RWPE2 (cell line): ENCODE measurements around the gene ASAP2.

Experiments
- ATAC-seq: fragments of 200-7000 bp; cut with Tn5 transposase; 3 replicates; pipeline ENCODE4 v1.9.1; 2021; ENCODE audit warnings: low read depth
- DNase-seq: peaks from one replicate; pipeline ENCODE4 v3.0.0-alpha.2; 2020; ENCODE audit warnings: low spot score
- H3K27ac ChIP-seq: fragments of 450-650 bp; 2 replicates; pipeline ENCODE4 v1.5.1; 2017; ENCODE audit warnings: mild to moderate bottlenecking; ENCODE audit not compliant: poor library complexity, severe bottlenecking
- H3K27me3 ChIP-seq: fragments of 250-450 bp; sonication (Bioruptor Pico); 2 replicates; pipeline ENCODE4 v1.5.1; 2021; ENCODE audit warnings: mild to moderate bottlenecking, moderate library complexity; ENCODE audit not compliant: insufficient read depth, poor library complexity, severe bottlenecking
- H3K36me3 ChIP-seq: fragments of 250-450 bp; sonication (Bioruptor Pico); 2 replicates; pipeline ENCODE4 v1.5.1; 2020; ENCODE audit warnings: low read depth, mild to moderate bottlenecking, moderate library complexity
- H3K4me1 ChIP-seq: fragments of 250-450 bp; sonication (Bioruptor Pico); 2 replicates; pipeline ENCODE4 v1.5.1; 2021; ENCODE audit warnings: mild to moderate bottlenecking, moderate library complexity; ENCODE audit not compliant: insufficient read depth, poor library complexity, severe bottlenecking
- H3K4me3 ChIP-seq: fragments of 250-450 bp; sonication (Bioruptor Pico); 2 replicates; pipeline ENCODE4 v1.5.1; 2021; ENCODE audit warnings: mild to moderate bottlenecking, moderate library complexity; ENCODE audit not compliant: severe bottlenecking
- H3K9me3 ChIP-seq: fragments of 250-450 bp; sonication (Bioruptor Pico); 2 replicates; pipeline ENCODE4 v1.5.1; 2021; ENCODE audit warnings: mild to moderate bottlenecking, moderate library complexity; ENCODE audit not compliant: severe bottlenecking
- TF ChIP-seq, protein P1 (sequence below): fragments of 450-650 bp; IDR thresholded peaks from one replicate; pipeline ENCODE4 v1.5.1; 2017; ENCODE audit warnings: mild to moderate bottlenecking, moderate library complexity; ENCODE audit not compliant: poor library complexity, severe bottlenecking

Gene ASAP2

DNA sequence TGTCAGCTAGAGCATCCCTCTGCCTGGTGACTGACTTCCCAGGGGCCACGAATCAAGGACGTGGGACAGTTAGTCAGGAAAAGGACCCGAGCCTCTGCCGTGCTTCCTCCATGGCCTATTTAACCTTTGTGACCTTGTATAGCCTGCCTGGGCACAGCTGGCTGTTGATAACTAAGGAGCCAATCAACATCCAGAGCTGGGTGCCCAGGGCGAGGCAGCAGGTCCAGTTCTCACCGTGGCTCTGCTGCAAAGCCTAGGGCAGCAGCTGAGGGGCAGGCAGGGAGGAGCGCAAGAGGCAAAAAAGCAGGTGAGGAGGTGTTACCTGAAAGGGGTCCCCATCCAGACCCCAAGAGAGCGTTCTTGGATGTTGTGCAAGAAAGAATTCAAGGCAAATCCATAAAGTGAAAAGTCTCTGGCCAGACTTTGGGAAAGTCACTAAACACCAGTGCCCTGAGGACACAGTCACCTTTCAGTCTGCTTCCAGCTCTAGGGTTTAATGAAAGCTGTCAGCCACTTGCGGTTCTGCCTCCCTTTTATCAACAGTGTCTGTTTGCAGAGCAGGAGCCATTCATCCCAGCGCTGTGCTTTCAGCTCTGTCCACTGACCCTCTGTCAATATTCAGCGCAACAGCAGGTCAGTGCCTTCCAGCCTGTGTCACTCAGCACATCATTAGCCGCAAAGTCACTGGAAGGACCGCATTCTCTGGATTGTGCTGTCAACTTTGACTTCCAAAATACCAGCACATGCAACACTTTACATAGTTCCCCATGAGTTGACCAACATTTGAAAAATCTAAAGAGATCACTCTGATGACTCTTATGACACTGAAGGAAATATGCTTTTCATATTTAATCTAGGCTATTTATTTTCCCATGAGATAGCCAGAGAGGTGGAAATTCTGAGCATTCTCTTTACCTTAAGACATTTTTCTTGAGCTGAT is 38.6 kb upstream of the ASAP2 start:
- DNase-seq, result no peak

DNA sequence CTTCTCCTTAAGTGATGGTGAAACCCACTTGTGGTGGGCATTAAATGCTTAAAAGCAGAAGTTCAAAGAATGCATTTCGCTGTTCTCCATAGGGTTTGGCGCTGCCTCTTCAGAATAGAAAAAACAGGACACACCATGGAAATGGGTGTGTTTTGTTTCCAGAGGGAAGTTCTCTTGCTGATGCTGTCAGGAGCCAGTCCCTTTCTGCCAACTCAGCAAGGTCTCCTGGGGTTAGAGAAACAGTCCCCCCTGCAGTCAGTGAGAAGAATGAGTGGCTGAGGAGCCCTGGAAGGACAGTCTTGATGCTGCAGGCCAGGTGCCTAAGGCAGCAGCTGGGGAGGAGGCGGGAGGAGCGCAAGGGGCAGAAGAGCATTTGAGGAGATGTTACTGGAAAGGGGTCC is 37.8 kb upstream of the ASAP2 start:
- peaks cover 18% of the 10 kb centered on the region for H3K4me1 ChIP-seq
- ATAC-seq, result no peak
- H3K4me3 ChIP-seq, result no peak overlapping the region
- no peaks in the 10 kb centered on the region for H3K27me3 ChIP-seq
- H3K9me3 ChIP-seq, result no peaks in the 10 kb centered on the region
- H3K27ac ChIP-seq, result no peak overlapping the region
- TF ChIP-seq, protein P1, sequence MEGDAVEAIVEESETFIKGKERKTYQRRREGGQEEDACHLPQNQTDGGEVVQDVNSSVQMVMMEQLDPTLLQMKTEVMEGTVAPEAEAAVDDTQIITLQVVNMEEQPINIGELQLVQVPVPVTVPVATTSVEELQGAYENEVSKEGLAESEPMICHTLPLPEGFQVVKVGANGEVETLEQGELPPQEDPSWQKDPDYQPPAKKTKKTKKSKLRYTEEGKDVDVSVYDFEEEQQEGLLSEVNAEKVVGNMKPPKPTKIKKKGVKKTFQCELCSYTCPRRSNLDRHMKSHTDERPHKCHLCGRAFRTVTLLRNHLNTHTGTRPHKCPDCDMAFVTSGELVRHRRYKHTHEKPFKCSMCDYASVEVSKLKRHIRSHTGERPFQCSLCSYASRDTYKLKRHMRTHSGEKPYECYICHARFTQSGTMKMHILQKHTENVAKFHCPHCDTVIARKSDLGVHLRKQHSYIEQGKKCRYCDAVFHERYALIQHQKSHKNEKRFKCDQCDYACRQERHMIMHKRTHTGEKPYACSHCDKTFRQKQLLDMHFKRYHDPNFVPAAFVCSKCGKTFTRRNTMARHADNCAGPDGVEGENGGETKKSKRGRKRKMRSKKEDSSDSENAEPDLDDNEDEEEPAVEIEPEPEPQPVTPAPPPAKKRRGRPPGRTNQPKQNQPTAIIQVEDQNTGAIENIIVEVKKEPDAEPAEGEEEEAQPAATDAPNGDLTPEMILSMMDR, result no peak
- no peak for DNase-seq
- H3K36me3 ChIP-seq, result no peaks in the 10 kb centered on the region

More for the DNA sequence above, 38.6 kb upstream of the ASAP2 start:
- Histone ChIP-seq H3K36me3 (no peaks in the 10 kb centered on the region), H3K4me1 (peaks cover 24% of the 10 kb centered on the region), H3K27me3 (no peaks in the 10 kb centered on the region), H3K9me3 (no peaks in the 10 kb centered on the region), H3K27ac (no peak overlapping the region), H3K4me3 (no peak overlapping the region)
- TF ChIP-seq, protein P1, result no peak
- no peak for ATAC-seq

DNA sequence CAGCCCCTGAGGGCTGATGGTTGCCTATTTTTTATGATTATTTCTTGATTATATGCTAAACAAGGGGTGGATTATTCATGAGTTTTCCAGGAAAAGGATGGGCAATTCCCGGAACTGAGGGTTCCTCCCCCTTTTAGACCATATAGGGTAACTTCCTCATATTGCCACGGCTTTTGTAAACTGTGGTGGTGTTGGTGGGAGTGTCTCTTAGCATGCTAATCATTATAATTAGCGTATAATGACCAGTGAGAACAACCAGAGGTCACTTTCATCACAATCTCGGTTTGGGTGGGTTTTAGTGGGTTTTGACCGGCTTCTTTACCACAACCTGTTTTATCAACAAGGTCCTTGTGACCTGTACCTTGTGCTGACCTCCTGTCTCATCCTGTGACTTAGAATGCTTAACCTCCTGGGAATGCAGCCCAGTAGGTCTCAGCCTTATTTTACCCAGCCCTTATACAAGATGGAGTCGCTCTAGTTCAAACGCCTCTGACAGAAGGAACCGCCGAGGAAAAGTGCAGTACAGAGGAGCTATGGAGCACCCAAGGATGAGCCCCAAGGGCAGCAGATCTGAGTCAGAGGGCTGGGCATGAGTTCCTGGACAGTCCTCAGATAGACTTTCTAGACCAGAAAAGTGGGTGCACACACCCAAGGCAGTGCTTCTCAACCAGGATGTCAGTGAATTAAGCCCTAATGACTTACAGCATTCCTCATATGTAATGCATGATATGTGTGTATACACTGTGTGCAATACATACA is 37.1 kb upstream of the ASAP2 start:
- ATAC-seq, result no peak
- no peak for DNase-seq
- Histone ChIP-seq H3K4me1 (peaks cover 20% of the 10 kb centered on the region), H3K9me3 (no peaks in the 10 kb centered on the region), H3K27me3 (no peaks in the 10 kb centered on the region), H3K36me3 (no peaks in the 10 kb centered on the region), H3K27ac (peak overlapping the region; percentile 37), H3K4me3 (no peak overlapping the region)
- TF ChIP-seq, protein P1, result no peak

DNA sequence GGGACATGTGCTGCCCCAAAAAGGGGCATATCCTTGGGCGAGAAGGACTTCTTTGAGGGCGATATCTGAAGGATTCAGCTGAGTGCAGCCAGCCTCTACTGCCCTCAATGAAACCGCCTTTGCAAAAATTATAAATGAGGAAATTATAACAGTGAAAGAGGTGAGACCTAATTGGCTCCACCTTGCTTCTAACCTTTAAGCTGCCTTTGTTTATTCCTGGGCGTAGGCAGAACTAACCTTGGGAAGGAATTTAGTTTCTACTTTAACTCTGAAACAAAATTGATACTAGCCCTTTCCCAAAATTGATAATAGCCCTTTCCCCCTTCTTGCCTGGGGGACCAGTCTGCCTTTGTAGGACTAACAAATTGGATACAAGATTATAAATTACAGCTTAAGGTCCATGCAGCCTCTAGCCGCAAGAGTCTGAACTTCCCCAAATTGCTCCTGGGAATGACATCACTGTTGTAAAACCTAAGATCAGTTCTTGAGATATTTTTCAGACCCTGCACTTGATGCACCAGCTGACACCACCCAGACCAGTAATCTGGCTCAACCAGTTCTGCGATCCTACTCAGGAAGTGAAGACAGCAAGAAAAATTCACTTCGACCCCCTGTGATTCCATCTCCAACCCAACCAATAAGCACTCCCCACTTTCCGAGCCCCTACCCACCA is 36.0 kb upstream of the ASAP2 start:
- H3K27ac ChIP-seq, result peak overlapping the region; percentile 37
- H3K4me3 ChIP-seq, result no peak overlapping the region
- ATAC-seq, result peak; percentile 23; the same call in 1 of the 3 replicates
- no peaks in the 10 kb centered on the region for H3K27me3 ChIP-seq
- H3K4me1 ChIP-seq, result peaks cover 27% of the 10 kb centered on the region
- no peaks in the 10 kb centered on the region for H3K36me3 ChIP-seq
- no peaks in the 10 kb centered on the region for H3K9me3 ChIP-seq
- DNase-seq, result no peak
- TF ChIP-seq, protein P1, result no peak
